Mucosa of descending colon (tissue), 3 donors: ENCODE results near the gene MOCS3. TPM values are rescaled to one million over a fixed set of nuclear protein-coding genes. Genes with fewer than 3 reads are reported as not detected.

Source experiments
- ATAC-seq: fragments of 200-7000 bp; cut with Tn5 transposase; one replicate; pipeline ENCODE4 v1.9.1; 2020; ENCODE audit warnings: mild to moderate bottlenecking, moderate library complexity
- DNase-seq, 3 donors: peaks; one replicate each; pipeline ENCODE4 v3.0.0-alpha.2; 2020
- H3K36me3 ChIP-seq: fragments of 200-600 bp; one replicate; pipeline ENCODE4 v1.8.0; 2021; ENCODE audit warnings: low read depth, mild to moderate bottlenecking
- H3K4me1 ChIP-seq: fragments of 200-600 bp; one replicate; pipeline ENCODE4 v1.8.0; 2021; ENCODE audit warnings: low read depth, mild to moderate bottlenecking
- H3K4me3 ChIP-seq: fragments of 200-600 bp; one replicate; pipeline ENCODE4 v1.8.0; 2021; ENCODE audit warnings: mild to moderate bottlenecking
- H3K9me3 ChIP-seq: fragments of 200-600 bp; one replicate; pipeline ENCODE4 v1.8.0; 2021; ENCODE audit warnings: mild to moderate bottlenecking
- CTCF ChIP-seq: fragments of 200-600 bp; IDR thresholded peaks from one replicate; pipeline ENCODE4 v1.8.0; 2022; ENCODE audit warnings: antibody characterized with exemption, mild to moderate bottlenecking
- intact Hi-C, 2 donors: fragments of 100-400 bp; cut with DNase I in 1 of 2; cut with micrococcal nuclease in 1 of 2; formaldehyde crosslinking; loops; one replicate each; pipeline versions ENCODE4 v1.11.0 to v1.11.1; 2022; cut with DNase I, micrococcal nuclease
- total RNA-seq, 3 donors: library from RNA; stranded (reverse); fragmentation: NEBNext Ultra II Directional in 2 of 3; extraction: Animal tissue kit (Norgen Biotek cat#: 25700) in 2 of 3; gene quantifications; one replicate each; pipeline versions ENCODE4 v1.2.1 to v1.2.4, GENCODE V29; 2021 to 2023
- donor health status: DM: no; HTN: no; CAD: no; lungs with moderate emphysema.
- donor health status: DM: no; HTN: no; CAD: no.
- donor health status: DM: no; HTN: yes; CAD: no.

The MOCS3 gene
- total RNA-seq, 3 donors from 2014 or later = 4.0 to 4.4 (median 4.4) TPM

- Histone ChIP-seq H3K9me3 (no peaks in the 10 kb centered on the region), H3K36me3 (no peaks in the 10 kb centered on the region), H3K4me1 (peaks cover 6% of the 10 kb centered on the region), H3K4me3 (no peak overlapping the region)
- no peak for TF ChIP-seq CTCF
- DNase-seq = no peak
- no peak for ATAC-seq
- intact Hi-C loops = no loop called here
Measured at GRCh38 chr20:51010932-51011331, 52.3 kb downstream of the MOCS3 start.

GRCh38 chr20:51011479-51011878 lies 52.9 kb downstream of the MOCS3 start:
- intact Hi-C loops = no loop called here
- ATAC-seq (no peak), DNase-seq (no peak)
- Histone ChIP-seq H3K9me3 (no peaks in the 10 kb centered on the region), H3K36me3 (no peaks in the 10 kb centered on the region), H3K4me1 (peaks cover 6% of the 10 kb centered on the region), H3K4me3 (no peak overlapping the region)
- TF ChIP-seq CTCF = no peak

- no peak for DNase-seq
- intact Hi-C loops = no loop called here
Measured at GRCh38 chr20:51012357-51012756, 53.7 kb downstream of the MOCS3 start.

More at GRCh38 chr20:51012357-51012756, 53.7 kb downstream of the MOCS3 start:
- H3K9me3 ChIP-seq = no peaks in the 10 kb centered on the region
- peaks cover 6% of the 10 kb centered on the region for H3K4me1 ChIP-seq
- TF ChIP-seq CTCF = no peak
- H3K4me3 ChIP-seq = no peak overlapping the region
- no peaks in the 10 kb centered on the region for H3K36me3 ChIP-seq
- ATAC-seq = no peak

Other genes starting within 250 kb of the MOCS3 start
- 10 to 100 TPM; 16.8 to 35.1 (median 29.2) TPM for gene PARD6B, start 227.2 kb upstream of the MOCS3 start, total RNA-seq
- 1 to 10 TPM; 1.9 to 5.6 (median 2.9) TPM for gene BCAS4, start 163.8 kb upstream of the MOCS3 start, total RNA-seq
- gene ADNP, start 27.4 kb upstream of the MOCS3 start, total RNA-seq = 10 to 100 TPM; 51.3 to 68.6 (median 61.4) TPM
- gene DPM1, start 286 bp upstream of the MOCS3 start, total RNA-seq = 10 to 100 TPM; 30.9 to 39.5 (median 32.9) TPM
- gene KCNG1, start 64.3 kb downstream of the MOCS3 start, total RNA-seq = 10 to 100 TPM in 1 of 3 donors, 1 to 10 TPM in 2; 6.3 to 16.9 (median 7.2) TPM